Kidney epithelial cell (primary cell): ENCODE results near the gene STXBP6. TPM values are rescaled to one million over a fixed set of nuclear protein-coding genes. Genes with fewer than 3 reads are reported as not detected.

ENCODE experiments used
- DNase-seq: peaks from one replicate; pipeline ENCODE4 v3.0.0-alpha.2; 2010; ENCODE audit warnings: low read depth
- H3K27me3 ChIP-seq: 2 replicates; pipeline ENCODE4 v1.6.0; 2011; ENCODE audit warnings: low read length; ENCODE audit not compliant: control insufficient read depth, insufficient read depth
- H3K36me3 ChIP-seq: 2 replicates; pipeline ENCODE4 v1.5.1; 2011; ENCODE audit warnings: low read length; ENCODE audit not compliant: control insufficient read depth, insufficient read depth
- H3K4me3 ChIP-seq: 2 replicates; pipeline ENCODE4 v1.5.1; 2011; ENCODE audit warnings: low read depth, mild to moderate bottlenecking, control low read depth, low read length
- CTCF ChIP-seq: IDR thresholded peaks from 2 replicates; pipeline ENCODE4 v1.5.1; 2011; ENCODE audit warnings: mild to moderate bottlenecking, moderate library complexity, low read length, control low read depth, inconsistent platforms; ENCODE audit not compliant: insufficient read depth, poor library complexity, severe bottlenecking
- total RNA-seq: library from RNA; depleted of rRNA; stranded (reverse); fragments of >200 nt; gene quantifications from 2 replicates; pipeline ENCODE4 v1.2.3, GENCODE V29; 2015

The STXBP6 gene
- 0.07 and 0.38 TPM in 2 replicates for total RNA-seq

- DNase-seq = no peak
- Histone ChIP-seq H3K27me3 (peaks cover 19% of the 10 kb centered on the region), H3K36me3 (no peaks in the 10 kb centered on the region), H3K4me3 (peak within 1 kb of the TSS; percentile 33)
- TF ChIP-seq CTCF = no peak
Measured at GRCh38 chr14:25049568-25050268, at the start of gene STXBP6. Gene STXBP6 (minus strand): TSS chr14:25050147. CDS start chr14:24974818, 75,329 bp downstream.

- no peaks in the 10 kb centered on the region for H3K36me3 ChIP-seq
- no peaks in the 10 kb centered on the region for H3K27me3 ChIP-seq
- H3K4me3 ChIP-seq = no peak overlapping the region
- no peak for TF ChIP-seq CTCF
- no peak for DNase-seq
Measured at GRCh38 chr14:25097120-25097519, 47.2 kb upstream of the STXBP6 start.

- DNase-seq = no peak
- no peak overlapping the region for H3K4me3 ChIP-seq
- no peak for TF ChIP-seq CTCF
Measured at GRCh38 chr14:25095736-25096437, 45.9 kb upstream of the STXBP6 start.

GRCh38 chr14:25094171-25094907, 44.4 kb upstream of the STXBP6 start:
- Histone ChIP-seq H3K36me3 (no peaks in the 10 kb centered on the region), H3K4me3 (no peak overlapping the region), H3K27me3 (no peaks in the 10 kb centered on the region)
- DNase-seq = no peak
- TF ChIP-seq CTCF = no peak

More at GRCh38 chr14:25095736-25096437, 45.9 kb upstream of the STXBP6 start:
- Histone ChIP-seq H3K27me3 (no peaks in the 10 kb centered on the region), H3K36me3 (no peaks in the 10 kb centered on the region)

- DNase-seq = no peak
- Histone ChIP-seq H3K27me3 (no peaks in the 10 kb centered on the region), H3K4me3 (no peak overlapping the region), H3K36me3 (no peaks in the 10 kb centered on the region)
- TF ChIP-seq CTCF = no peak
Measured at GRCh38 chr14:25092258-25092740, 42.4 kb upstream of the STXBP6 start.
